ENCODE measurements around the gene OR2AE1. TPM values are rescaled to one million over a fixed set of nuclear protein-coding genes. Genes with fewer than 3 reads are reported as not detected.

The OR2AE1 gene
- total and polyA plus RNA-seq, 9 of the 15 experiments (the other 6 are each of a cell fraction or from before 2014, with no cell fraction given) = 0.27 TPM; not detected in 8

DNA sequence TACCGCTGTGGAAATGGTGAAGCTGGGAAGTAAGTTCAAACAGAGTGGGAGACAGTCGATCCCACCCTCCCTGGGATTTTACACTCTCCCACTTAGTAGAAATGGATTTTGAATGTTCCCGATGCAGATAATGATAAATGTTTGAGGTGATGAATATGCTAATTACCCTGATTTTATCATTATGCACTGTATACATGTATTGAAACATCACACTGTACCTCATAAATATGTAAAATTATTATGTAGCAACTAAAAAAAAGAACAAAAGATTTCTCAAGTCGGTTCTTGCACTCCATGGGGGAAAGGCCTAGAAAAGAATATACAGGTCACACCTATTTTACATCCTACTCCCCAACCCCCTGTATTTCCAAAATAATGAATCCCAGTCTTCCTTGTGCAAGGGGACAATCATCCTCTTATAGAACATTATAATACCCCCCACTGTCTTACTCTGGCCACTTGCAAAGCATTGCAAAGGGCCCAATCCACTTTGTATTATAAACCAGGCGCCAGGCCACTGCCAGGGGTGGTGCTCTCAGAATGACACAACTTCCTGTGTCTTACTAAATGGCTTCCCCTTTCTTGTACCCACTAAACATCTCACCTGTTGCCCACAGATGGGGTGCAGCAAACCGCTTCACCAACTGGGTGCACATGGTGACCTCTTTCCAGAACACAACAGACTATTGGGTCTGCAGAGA is 20.6 kb upstream of the OR2AE1 start:
- WGBS (ENCODE audit: insufficient coverage, low coverage, missing lambda C conversion rate) = 71% methylated on average over 6 of the region's 6 CpGs
- Histone ChIP-seq H3K79me2 (ENCODE audit: control insufficient read depth, insufficient read depth, low read length) (no peaks in the 10 kb centered on the region), H3K9me1 (ENCODE audit: control insufficient read depth, insufficient read depth, low read length) (no peaks in the 10 kb centered on the region), H3K9me3 (replicated peaks; ENCODE audit: control insufficient read depth, insufficient read depth, low read depth, low read length) (no peaks in the 10 kb centered on the region), H3K27ac (ENCODE audit: extremely low read depth, low read depth, low read length) (no peak overlapping the region), H3K4me1 (replicated peaks in 1 of 2; ENCODE audit: control insufficient read depth in 2 of 2, insufficient read depth in 2 of 2, low read length in 2 of 2) (no peaks in the 10 kb centered on the region; a peak in 2 of 5 replicates), H3K9ac (ENCODE audit: insufficient read depth in 1 of 2, low read depth in 2 of 2, low read length in 2 of 2) (no peak overlapping the region), H4K20me1 (replicated peaks; ENCODE audit: control insufficient read depth, insufficient read depth, low read length) (no peaks in the 10 kb centered on the region), H3K4me2 (ENCODE audit: insufficient read depth, low read length) (no peak overlapping the region), H3K4me3 (no peak overlapping the region), H2AFZ (ENCODE audit: low read depth, low read length) (no peak overlapping the region), H3K27me3 (ENCODE audit: control insufficient read depth in 2 of 2, insufficient read depth in 2 of 2, low read length in 2 of 2) (no peaks in the 10 kb centered on the region), H3K36me3 (ENCODE audit: control insufficient read depth, insufficient read depth, low read length) (peaks cover 24% of the 10 kb centered on the region; the same call in 2 of the 3 replicates)
- DNase-seq (ENCODE audit: extremely low read depth in 1 of 4, low spot score in 3 of 4) (no peak), ATAC-seq (no peak), FAIRE-seq (no peak)
- intact Hi-C loops (cut with micrococcal nuclease) = no loop called here
- POLR2A ChIA-PET = interaction anchor here (0.7 kb wide), 1 partner anchor 110 kb away, joined by 4 read pairs; no protein-coding TSS in a partner anchor
- in situ Hi-C loops (cut with MboI) = no loop called here
- CTCF ChIA-PET (ENCODE audit: low intra/inter-chr PET ratio) = no interaction called here
- TF ChIP-seq ZNF75A (CRISPR knock-in tag; IDR thresholded peaks at IDR 0.05) = no peak
- 0 out of 2 replicates have a peak, but pooled peaks have one; percentile 1 for TF ChIP-seq MYNN (IDR thresholded peaks at IDR 0.05)
- no peak for TF ChIP-seq MYNN (CRISPR knock-in tag; IDR thresholded peaks at IDR 0.05)
- no TSS peak for BruUV-seq (replicated peaks)

DNA sequence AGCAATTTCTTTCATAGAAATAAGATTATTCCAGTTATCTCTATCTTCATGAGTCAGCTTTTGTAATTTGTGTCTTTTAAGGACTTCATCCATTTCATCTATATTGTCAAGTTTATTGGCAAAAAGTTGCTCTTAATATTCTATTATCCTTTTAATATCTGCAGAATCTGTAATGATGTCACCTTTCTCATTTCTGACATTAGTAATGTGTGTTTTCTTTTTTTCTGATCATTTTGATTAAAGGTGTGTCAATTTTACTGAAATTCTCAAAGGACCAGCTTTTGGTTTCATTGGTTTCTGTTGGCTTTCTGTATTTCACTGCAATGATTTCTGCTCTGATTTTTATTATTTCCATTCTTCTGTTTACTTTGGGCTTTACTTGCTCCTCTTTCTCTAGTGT is 17.9 kb upstream of the OR2AE1 start:
- H2AFZ ChIP-seq (ENCODE audit: low read depth, low read length) = no peak overlapping the region
- in situ Hi-C loops (cut with MboI) (no loop called here), intact Hi-C loops (cut with micrococcal nuclease) (no loop called here)
- no TSS peak for BruUV-seq (replicated peaks)
- DNase-seq (ENCODE audit: extremely low read depth in 1 of 4, low spot score in 3 of 4) = no peak
- H3K27me3 ChIP-seq (ENCODE audit: control insufficient read depth in 2 of 2, insufficient read depth in 2 of 2, low read length in 2 of 2) = no peaks in the 10 kb centered on the region
- ChIA-PET POLR2A (interaction anchor here (1.1 to 1.2 kb wide), 3 partner anchors 8 to 25 kb away, joined by 3 to 5 read pairs (median 3); partner anchors contain the start of gene TRIM4), CTCF (ENCODE audit: low intra/inter-chr PET ratio) (no interaction called here)
- TF ChIP-seq ZNF316 (IDR thresholded peaks at IDR 0.05) (peak; percentile 65), TARDBP (IDR thresholded peaks at IDR 0.05) (no peak)
- H3K9ac ChIP-seq (ENCODE audit: insufficient read depth in 1 of 2, low read depth in 2 of 2, low read length in 2 of 2) = no peak overlapping the region
- no peaks in the 10 kb centered on the region for H3K9me1 ChIP-seq (ENCODE audit: control insufficient read depth, insufficient read depth, low read length)
- no peaks in the 10 kb centered on the region; a peak in 2 of 5 replicates for H3K4me1 ChIP-seq (replicated peaks in 1 of 2; ENCODE audit: control insufficient read depth in 2 of 2, insufficient read depth in 2 of 2, low read length in 2 of 2)
- no peak overlapping the region for H3K4me2 ChIP-seq (ENCODE audit: insufficient read depth, low read length)
- H3K4me3 ChIP-seq = no peak overlapping the region
- H3K36me3 ChIP-seq (ENCODE audit: control insufficient read depth, insufficient read depth, low read length) = peaks cover 10% of the 10 kb centered on the region; the same call in 1 of the 3 replicates
- ATAC-seq = no peak
- H3K9me3 ChIP-seq (replicated peaks; ENCODE audit: control insufficient read depth, insufficient read depth, low read depth, low read length) = no peaks in the 10 kb centered on the region
- no peak for FAIRE-seq
- H3K27ac ChIP-seq (ENCODE audit: extremely low read depth, low read depth, low read length) = no peak overlapping the region
- H3K79me2 ChIP-seq (ENCODE audit: control insufficient read depth, insufficient read depth, low read length) = no peaks in the 10 kb centered on the region
- no peaks in the 10 kb centered on the region for H4K20me1 ChIP-seq (replicated peaks; ENCODE audit: control insufficient read depth, insufficient read depth, low read length)

Measured in K562 (cell line).